GM10266 (cell line): ENCODE data around the gene ATP5MG.
"Not testable (repeated sequence)": the region's sequence is repeated elsewhere in the genome, so short reads cannot be mapped to it uniquely, and the experiment has no call there.

ENCODE experiments used
- DNase-seq: peaks from one replicate; pipeline ENCODE4 v3.0.0; 2012; ENCODE audit errors: extremely low spot score
- TF ChIP-seq, protein P1 (sequence below): IDR thresholded peaks from 2 replicates; pipeline ENCODE4 v1.5.1; 2012; ENCODE audit warnings: mild to moderate bottlenecking, low read depth; ENCODE audit not compliant: control insufficient read depth, insufficient read depth; ENCODE audit errors: missing control alignments

The ATP5MG gene

DNA sequence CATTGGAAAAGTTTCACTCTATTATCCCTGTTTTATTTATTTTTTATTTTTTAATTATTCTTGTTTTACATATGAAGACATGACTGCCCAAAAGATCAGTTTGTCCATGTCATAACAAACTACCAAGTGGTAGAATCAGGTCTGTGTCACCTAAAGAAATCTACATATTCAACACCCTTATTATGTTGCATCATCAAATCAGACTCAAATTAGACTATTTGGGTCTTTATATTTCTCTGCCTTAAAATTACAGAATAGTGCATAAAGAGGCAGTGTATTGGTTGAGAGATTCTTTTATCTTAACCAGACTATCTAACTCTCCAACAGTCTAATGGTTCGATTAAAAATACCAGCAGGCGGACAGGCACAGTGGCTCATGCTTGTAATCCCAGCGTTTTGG, 18.5 kb upstream of the ATP5MG start:
- DNase-seq = no peak
- TF ChIP-seq, protein P1, sequence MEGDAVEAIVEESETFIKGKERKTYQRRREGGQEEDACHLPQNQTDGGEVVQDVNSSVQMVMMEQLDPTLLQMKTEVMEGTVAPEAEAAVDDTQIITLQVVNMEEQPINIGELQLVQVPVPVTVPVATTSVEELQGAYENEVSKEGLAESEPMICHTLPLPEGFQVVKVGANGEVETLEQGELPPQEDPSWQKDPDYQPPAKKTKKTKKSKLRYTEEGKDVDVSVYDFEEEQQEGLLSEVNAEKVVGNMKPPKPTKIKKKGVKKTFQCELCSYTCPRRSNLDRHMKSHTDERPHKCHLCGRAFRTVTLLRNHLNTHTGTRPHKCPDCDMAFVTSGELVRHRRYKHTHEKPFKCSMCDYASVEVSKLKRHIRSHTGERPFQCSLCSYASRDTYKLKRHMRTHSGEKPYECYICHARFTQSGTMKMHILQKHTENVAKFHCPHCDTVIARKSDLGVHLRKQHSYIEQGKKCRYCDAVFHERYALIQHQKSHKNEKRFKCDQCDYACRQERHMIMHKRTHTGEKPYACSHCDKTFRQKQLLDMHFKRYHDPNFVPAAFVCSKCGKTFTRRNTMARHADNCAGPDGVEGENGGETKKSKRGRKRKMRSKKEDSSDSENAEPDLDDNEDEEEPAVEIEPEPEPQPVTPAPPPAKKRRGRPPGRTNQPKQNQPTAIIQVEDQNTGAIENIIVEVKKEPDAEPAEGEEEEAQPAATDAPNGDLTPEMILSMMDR = no peak

DNA sequence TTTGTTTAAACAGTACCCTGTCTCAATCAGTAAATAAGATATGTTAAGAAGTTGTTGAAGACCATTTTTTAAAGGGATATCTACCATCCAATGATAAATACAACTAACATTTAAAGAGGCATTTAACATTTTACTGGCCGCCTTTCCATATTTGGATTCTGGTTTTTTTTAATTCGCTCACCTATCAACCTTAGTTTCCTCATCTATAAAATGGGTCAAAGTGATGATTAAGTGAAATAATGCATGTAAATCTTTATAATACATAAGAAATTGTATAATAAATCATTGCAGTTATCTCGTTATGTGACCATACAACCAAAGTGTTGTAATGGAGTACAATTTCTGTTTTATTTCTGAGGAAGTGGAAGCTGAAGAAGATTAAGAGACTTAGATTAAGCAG, 17.7 kb upstream of the ATP5MG start:
- TF ChIP-seq, protein P1 = no peak

DNA sequence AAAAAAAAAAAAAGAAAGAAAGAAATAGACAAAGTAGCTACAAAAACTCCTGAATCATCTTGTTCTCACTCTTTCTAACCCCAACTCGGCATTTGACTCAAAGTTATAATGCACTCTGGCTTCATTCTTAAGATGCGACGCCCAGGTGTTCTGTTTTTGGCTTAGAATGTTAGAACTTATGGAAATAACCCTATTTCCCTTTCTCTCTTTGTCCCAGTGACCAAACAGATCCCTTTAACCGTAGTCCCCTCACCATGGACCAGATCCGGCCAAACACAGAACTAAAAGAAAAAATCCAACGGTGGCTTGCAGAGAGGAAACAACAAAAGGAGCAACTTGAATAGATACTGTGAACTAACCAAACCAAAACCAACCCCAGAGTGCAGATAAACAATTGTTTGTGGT, 5.3 kb upstream of the ATP5MG start:
- TF ChIP-seq, protein P1 = no peak
- DNase-seq = no peak

More for the DNA sequence above, 17.7 kb upstream of the ATP5MG start:
- DNase-seq = no peak

DNA sequence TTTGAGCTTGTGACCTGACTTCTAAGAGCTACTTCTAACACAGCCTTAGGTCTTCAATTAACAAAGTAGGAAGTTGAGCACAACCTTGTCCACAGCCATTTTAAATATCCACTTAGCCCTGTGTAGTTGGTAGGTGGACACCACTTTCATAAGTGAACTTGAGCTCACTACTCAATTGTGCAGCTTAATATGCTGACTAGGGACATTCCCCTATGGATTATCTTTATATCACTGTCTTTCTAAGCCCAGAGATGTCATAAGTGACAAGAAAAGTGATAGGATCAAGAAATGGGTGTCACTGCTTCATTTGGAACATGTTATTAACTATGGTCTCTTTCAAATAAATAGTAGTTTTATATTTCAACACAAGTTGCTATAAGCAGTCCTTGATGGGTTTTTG, 4.0 kb upstream of the ATP5MG start:
- TF ChIP-seq, protein P1 = no peak
- DNase-seq = no peak

DNA sequence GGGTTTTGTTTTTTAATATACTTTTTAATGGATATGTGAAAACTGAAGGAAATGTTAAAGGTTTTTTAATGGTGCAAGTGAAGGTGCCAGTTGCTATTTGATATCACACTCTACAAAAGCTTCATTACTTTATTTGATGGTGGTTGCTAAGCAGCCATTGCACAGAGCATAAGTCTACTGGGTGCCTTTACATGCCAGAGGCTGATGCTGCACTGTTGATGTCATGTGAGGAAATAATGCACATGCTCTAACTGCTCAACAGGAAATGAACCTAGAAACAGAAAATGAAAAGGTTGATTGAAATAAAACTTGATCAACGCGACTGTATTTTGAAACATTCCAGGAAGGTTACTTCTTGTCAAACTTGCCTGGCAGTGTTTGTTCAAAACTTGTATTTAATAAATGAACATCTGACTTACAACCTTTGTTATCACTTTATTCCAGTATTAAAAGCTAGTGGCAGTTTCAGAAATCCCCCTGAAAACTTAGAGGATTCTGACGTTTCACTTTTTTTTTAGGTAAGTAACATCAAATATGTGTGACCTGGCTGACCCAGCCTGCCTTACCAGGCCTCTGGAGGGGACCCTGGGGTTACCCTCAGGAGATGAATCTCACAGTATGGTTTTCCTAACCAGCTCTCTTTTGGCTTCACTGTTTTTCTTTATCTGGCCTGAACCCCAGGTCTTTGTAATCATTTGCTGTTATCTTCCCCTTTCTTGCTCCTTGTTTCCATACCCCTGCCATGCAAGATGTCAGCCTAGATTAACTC, 2.4 kb upstream of the ATP5MG start:
- TF ChIP-seq, protein P1 = no peak
- DNase-seq = peak; percentile 15

DNA sequence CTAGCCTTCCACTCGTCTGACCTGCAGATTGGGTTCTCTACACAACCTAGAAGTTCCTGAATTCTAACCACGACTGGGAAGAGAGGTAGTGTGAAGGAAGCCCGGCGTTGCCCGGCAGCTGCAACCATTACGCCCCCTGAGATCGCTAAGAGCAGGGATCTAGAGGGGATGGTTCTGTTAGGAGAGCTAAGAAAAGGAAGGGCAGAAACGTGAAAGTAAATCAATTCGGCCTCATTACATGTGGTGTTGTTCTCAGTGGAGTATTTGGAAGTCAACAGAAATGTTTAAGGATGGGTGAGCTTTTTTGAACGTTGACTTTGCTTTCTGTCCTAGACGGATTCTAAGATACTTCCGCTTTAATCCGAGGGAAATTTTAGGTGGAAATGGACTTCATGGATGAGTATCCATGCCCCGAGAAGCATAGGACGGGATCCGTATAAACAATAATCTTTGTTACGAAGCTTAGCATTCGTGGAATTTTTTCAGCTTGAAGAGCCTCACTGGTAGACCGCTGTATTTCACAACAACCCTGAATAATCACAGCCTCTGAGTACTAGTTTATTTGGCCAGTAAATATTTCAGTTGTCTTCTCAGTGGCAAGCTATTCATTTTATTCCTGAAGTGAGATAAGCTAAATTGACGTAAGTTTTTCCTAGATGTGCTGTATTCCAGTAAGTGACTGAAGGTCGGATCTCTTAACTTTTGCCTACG, 629 bp downstream of the ATP5MG start:
- DNase-seq = no peak
- TF ChIP-seq, protein P1 = no peak

DNA sequence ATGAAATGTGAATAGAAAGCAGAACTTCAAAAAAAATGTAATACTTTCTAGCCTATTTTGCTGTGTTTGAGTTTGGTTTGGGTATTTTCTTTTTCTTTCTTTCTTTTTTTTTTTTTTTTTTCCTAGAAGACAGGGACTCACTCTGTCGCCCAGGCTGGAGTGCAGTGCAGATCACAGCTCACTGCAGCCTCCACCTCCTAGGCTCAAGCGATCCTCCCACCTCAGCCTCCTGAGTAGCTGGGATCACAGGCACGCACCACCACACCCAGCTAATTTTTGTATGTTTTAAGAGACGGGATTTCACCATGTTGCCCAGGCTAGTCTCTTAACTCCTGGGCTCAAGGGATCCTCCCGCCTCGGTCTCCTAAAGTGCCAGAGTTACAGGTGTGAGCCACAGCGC, 1.2 kb downstream of the ATP5MG start:
- DNase-seq = not testable (repeated sequence)
